ENCODE measurements around the gene CRADD.
"Not testable (repeated sequence)": the region's sequence is repeated elsewhere in the genome, so short reads cannot be mapped to it uniquely, and the experiment has no call there.

CRADD gene

DNA sequence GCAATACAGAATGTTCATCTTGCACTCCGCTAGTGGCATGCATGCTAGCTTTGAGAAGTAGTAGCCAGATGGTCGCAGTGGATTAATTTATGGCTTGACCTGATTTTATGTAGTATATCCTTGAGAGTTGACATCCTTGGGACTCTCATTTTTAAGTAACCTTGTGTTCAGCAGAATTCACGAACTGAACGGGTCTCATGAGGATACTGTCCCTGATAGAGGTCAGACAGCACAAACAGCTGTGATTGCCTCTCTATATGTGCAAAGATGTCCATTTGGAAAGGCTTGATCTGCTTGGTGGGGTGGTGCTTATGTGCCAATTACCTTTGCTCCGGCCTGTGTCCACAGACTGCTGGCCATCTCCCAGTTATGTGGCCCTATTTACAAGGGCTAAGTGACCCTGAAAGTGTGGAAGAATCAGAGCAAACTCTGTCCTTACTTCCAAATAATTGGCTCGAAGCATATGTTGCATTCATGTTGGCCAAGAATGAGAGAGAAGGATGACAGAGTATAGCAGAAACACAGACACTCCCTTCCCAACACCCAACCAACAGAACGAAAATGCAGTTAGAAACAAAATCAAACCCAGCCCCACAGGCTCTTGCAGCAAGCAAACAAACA, 167.1 kb downstream of the CRADD start:
- no peak for DNase-seq (ENCODE audit: low spot score)

DNA sequence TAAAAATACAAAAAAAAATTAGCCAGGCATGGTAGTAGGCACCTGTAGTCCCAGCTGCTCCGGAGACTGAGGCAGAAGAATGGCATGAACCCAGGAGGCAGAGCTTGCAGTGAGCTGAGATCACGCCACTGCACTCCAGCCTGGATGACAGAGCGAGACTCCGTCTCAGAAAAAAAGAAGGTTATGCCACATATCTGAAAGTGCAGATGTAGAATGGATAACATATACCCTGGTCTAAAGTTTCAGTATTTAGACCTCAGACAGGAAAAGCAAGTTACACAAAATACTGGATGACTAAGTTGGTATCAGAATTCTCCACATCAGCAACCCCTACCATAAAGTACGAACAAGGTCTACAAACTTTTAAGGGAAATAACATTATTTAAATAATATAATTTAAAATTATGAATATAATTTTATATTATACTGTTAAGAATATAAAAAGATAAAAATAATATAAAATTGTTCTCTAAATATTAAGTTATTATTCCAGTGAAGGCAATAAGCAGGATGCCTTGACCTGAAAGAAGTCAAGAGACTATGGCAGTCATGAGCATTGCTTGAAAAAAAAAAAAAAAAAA, 169.9 kb downstream of the CRADD start:
- no peak for DNase-seq (ENCODE audit: low spot score)

DNA sequence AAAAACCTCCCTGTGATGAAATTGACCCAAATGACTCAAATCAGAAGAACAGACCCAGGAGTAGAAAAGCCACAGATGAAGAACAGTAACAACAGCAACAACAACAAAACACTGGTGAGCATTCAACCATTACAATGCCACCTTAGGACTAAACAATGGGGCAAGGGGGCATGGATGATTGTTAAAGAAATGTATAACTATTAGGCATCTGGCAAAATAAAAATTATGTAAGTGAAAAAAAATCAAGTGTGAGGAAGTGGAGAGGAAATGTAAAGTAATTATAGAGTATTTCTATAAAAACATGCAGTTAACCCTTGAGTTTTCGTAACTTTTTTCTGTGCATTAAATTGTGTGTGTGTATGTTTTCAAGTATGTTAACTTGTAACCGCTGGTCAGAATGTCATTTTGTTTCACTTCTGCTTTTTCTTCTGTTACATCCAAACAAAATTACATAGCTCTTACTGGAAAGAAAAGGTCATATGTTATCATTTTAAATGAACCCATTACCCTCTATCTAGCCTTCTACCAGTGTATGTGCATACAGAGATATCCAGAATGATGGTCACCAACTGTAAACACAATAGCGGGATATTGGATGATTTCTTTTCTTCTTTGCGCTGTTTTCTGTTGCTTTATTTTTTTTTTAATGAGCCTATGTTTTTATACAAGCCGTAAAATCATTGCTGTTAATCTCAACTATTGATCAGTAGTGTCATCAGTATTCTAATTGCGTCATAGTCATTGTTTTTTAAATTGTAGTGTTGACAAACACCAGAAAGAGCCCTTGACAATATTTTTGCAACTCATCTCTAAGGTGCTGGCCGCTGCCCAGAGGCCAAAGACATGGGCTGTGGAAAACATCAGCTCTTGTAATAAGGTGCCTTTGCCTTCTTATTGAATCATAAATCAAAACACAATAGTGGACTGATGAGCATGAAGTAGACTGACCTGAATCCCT, 170.6 kb downstream of the CRADD start:
- DNase-seq (ENCODE audit: low spot score) = no peak

DNA sequence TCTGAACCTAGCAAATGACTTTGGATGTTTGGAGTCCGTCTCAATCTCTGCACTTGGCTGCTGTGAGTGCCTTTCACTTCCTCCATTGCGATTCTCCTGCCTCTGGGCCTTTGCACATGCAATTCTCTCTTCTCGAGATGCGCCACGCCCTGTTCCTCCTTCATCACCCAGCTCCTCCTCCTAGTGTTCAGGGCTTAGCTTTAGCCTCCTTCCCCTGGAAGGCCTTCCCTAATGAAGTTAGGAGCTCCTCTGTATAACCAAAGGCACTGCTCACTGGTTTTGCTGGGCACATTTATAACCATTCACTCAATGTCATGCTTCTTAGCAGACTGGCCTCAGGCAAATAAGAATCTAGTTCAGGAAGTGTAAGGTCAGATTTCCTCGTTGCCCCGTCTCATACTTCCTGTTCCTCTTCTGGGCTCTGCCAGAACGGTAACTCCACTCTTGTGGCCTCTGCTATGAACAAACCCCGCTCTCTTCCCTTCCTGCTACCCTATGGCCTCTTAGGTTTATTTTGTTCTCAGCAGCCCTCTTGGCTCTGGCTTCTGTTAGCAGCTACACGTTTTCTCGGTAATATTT, 171.4 kb downstream of the CRADD start:
- DNase-seq (ENCODE audit: low spot score) = no peak

DNA sequence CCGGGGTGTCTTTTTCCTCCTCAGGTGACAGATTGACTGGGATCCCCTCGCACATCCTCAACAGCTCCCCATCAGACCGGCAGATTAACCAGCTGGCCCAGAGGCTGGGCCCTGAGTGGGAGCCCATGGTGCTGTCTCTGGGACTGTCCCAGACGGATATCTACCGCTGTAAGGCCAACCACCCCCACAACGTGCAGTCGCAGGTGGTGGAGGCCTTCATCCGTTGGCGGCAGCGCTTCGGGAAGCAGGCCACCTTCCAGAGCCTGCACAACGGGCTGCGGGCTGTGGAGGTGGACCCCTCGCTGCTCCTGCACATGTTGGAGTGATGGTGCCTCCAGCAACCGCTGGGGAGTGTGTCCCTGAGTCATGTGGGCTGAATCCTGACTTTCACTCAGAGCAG, 172.8 kb downstream of the CRADD start:
- no peak for DNase-seq (ENCODE audit: low spot score)

DNA sequence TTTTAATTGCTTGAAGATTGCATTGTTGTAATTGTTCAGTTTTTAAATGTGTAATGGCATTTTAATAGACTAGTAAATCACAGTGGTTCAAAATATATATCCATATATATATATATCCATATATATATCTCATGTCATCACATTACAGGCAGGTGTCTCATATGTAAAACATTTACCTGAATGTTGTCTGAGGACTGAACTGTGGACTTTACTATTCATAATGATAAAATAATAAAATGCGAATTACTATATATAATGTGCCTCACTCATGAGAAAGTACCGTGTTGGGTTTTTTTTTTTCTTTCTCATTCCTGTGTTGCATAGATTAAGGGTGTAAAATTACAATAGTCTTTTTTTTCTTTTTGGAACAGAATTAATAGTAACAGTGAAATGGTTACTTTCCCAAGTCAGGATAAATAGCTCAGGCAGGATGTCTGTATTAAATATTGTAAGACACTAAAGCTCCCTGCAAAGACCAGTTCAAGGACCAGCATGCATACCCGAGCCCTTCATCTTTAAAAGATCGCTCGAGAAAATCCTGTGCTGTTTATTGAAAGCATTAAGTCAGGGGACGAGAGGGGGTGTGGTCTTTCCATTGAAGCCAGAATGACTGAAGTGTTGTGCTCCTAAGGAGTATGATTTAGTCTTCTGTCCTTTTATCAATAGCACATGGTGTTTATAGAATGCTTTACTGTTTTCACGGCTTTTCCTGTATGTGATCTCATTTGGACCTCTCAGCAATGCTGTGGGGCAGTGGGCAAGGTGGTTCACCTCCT, 173.5 kb downstream of the CRADD start:
- no peak for DNase-seq (ENCODE audit: low spot score)

DNA sequence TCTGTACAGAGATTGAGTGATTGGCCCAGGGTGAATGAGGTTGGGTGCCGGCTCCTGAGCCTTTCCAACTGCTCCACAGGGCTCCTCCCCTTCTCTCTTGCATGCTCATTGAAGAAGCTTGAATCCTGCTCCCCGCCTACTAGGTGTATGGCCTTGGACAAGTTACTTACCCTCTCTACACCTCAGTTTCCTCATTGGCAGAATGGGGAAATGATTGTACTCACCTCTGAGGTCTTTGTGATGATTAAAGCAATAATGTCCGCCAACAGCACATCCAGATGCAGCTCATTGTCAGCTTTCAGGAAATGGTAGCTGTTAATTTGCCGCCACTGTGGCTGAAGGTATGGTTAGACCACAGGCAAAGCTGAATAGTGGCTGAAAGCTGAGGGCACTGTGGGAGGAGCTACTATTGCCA, 174.1 kb downstream of the CRADD start:
- DNase-seq (ENCODE audit: low spot score) = no peak

GRCh38 chr12:93852173-93852591, 175.0 kb downstream of the CRADD start:
- DNase-seq (ENCODE audit: low spot score) = no peak

- no peak for DNase-seq (ENCODE audit: low spot score)
These were observed 176.7 kb downstream of the CRADD start for GRCh38 chr12:93853698-93854478.

- DNase-seq (ENCODE audit: low spot score) = no peak
These were observed 178.1 kb downstream of the CRADD start for GRCh38 chr12:93855261-93855660.

DNA sequence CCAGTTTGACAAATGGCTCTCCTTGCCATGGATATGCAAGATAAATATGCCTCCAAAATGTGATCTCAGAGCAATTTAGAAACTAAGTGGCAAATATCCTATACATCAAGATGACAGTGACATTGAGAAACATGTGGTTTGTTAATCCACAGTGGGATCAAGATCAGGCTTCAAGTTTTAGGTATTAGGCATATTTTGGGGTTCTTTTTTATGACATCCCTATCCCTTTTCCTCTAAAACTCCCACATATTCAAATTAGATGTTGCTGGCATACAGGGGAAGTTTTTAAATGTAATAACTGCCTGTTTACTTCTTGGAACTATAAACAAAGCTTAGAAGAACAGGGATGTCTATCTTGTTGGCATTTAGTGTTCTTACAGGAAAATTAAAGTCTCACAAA, 179.4 kb downstream of the CRADD start:
- no peak for DNase-seq (ENCODE audit: low spot score)

DNA sequence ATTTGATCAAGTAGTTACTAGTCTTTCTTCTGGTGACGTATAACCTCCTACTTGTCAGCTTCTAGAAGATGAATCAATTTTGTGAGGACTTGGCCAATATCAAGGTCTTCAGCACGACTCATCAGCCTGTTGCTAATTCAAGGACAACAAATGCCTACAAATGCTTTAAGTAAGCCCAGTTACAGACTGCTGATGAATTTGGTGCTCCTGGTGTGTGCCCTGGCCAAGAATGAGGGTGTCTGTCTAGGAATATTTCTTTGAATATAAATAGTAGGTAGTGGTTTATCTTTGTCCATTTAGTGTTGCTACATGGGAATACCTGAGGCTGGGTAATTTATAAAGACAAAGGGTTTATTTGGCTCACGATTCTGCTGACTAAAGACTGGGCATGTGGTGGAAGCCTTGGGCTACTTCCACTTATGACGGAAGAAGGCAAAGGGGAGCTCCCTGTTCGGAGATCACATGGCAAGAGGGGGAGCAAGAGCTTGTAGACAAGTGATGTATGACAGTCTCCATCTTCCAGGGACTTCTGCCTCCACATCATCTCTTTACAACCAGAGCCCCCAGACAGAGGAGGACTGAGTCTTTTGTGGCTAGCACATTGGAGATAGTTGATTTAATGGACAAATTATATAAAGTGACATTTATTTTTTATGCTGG, 180.2 kb downstream of the CRADD start:
- no peak for DNase-seq (ENCODE audit: low spot score)

DNA sequence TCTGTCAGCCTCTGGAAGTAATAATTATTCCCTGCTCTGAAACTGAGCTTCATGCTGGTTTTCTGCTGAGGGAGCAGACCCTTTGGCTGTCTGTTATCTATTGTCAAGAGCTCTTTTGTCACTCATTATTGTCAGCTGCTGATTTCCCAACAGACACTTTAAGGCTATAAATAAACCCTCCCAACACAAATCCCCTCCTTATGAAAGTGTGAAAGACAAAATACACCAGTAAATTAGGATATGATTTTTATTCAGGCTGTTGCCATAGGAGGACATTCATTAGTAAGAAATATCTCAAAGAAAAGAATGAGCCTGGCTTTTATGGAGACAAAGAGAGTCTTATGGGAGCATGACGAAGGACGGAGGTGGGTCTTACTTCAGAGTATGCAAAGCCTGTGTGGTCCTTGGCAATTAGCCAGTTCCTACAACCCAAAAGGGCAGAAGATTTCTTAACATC, 180.8 kb downstream of the CRADD start:
- no peak for DNase-seq (ENCODE audit: low spot score)

DNA sequence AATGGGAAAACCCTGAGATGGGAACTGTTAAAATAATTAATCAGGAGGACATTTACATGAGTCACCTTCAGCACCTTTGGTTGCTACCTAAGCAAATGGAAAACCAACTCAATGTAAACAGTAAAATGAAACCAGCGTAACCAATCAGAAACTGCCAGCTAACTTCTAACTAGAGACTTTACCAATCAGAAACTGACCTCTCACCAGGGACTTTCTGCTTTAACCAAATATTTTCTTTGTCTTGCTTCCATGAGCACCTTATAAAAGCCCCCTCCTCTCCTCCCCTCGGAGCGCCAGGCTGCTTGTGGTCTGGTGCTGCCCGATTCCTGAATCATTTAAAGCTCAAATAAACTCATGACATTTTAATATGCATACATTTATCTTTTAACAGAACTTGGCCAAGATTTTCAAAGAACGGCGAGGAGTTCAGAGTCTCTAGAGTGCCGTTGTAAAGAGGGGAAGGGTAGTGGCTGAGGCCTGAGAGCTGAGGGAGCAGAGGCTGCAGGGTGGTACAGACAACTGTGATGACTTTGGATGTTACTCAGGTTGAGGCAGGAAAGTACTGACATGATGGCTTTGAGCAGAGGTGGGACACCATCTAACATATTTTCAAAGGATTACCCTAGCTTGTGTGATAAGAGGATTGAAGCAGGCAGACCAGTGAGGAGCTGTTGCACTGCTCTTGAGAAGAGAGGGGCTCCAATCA, 183.6 kb downstream of the CRADD start:
- no peak for DNase-seq (ENCODE audit: low spot score)

DNA sequence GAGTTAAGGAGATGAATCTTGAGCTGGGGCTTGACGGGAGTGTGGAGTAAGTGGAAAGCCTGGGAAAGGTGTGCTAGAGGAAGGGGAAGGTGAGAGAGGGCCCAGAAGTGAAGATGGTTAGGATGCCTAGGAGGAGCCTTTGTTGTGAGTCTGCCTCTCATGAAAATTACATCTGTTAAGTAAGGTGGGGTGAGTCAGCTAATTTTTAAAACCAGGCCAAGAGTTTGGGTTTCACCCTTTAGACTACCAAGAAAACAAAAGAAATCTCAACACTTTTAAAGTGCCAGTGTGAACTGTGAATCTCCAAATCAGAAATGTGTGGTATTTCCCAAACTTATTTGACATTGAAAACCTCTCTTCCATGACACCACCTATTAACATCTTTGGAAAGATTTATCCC, 185.2 kb downstream of the CRADD start:
- DNase-seq (ENCODE audit: low spot score) = no peak

DNA sequence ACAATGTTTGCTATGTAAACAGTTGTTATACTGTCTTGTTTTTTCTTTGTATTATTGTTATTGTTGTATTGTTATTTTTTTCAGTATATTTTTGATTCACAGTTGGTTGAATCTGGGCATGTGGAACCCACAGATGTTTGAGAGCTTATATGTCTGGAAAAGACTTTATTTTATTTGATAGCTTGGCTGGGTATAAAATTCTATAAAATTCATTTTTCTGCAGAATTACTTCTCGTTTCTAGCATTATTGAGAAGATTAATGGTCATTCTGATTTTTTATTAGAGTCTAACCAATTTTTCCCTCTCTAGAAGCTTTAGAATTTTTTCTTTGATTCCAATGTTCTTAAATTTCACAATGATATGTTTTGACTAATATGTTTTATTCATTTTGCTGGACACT, 188.6 kb downstream of the CRADD start:
- no peak for DNase-seq (ENCODE audit: low spot score)

- DNase-seq (ENCODE audit: low spot score) = no peak
These were observed 191.6 kb downstream of the CRADD start for GRCh38 chr12:93868771-93869170.

DNA sequence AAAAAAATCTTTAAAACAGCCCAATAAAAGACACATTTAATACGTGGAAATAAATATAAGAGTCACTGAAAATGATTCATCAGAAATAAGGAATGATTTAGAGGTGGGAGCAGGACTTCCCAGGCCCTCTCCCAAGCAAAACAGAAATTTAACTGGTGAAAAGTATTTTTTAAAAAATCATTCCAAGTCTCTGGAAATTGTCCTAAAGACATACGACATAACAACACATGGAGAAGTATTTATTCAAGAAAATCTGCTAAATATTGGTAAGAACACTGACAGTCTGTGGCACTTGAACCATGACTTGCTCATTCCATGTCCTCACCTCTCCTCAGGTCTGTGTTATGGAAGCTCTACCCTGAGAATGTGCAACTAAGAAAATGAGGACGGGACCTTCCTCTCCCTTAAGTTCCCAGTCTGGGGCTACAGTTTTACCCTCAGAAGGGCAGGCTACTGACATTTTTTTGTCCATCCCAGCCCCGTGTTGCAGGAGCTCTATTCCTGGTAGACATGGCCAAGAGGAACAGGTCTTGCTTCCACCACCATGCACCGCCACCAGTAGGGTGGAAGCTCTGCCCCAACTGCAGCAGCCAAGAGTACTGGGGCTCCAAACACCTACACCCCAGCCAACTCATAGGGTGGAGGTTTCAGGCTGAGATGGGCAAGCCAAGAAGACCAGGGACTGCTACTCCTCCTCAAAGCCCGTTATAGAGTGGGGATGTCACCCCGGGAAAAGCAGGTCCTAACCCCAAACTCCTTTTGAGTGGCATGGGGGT, 193.0 kb downstream of the CRADD start:
- no peak for DNase-seq (ENCODE audit: low spot score)

DNA sequence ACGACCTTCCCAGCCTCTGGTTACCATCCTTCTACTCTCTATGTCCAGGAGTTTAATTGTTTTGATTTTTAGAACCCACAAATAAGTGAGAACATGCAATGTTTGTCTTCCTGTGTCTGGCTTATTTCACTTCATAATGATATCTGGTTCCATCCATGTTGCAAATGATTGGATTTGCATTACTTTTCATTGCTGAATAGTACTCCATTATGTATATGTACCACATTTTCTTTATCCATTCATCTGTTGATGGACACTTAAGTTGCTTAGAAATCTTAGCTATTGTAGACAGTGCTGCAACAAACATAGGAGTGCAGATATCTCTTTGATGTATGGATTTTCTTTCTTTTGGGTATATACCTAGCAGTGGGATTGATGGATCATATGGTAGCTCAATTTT, 194.4 kb downstream of the CRADD start:
- not testable (repeated sequence) for DNase-seq (ENCODE audit: low spot score)

Data from hematopoietic multipotent progenitor cell treated with erythropoietin and hydrocortisone succinate and interleukin-3 and kit ligand, for 17 days (in vitro differentiated cells).